IMR-90 (cell line): ENCODE data around the gene XRCC3. TPM values are rescaled to one million over a fixed set of nuclear protein-coding genes. Genes with fewer than 3 reads are reported as not detected.

Experiments
- ATAC-seq: fragments of 200-7000 bp; cut with Tn5 transposase; 2 replicates; pipeline ENCODE4 v1.9.1; 2020; ENCODE audit warnings: low read depth, mild to moderate bottlenecking, moderate library complexity
- BruUV-seq: library from RNA; stranded (reverse); fragments of 400-500 nt; replicated peaks from 2 replicates; lab custom pipeline; 2021; lab: Mats Ljungman, UMichigan
- CTCF ChIA-PET: fragments of 300-600 bp; formaldehyde crosslinking; extraction: SDS; loops from one replicate; lab custom pipeline; 2021; ENCODE audit warnings: antibody characterized with exemption; lab: Yijun Ruan, JAX
- POLR2A ChIA-PET: fragments of 300-600 bp; sonication (Branson Sonifier 250); formaldehyde crosslinking; loops from one replicate; lab custom pipeline; 2022; ENCODE audit warnings: antibody characterized with exemption; ENCODE audit not compliant: unreplicated experiment; lab: Charles Lee
- DNase-seq: peaks from one replicate; pipeline ENCODE4 v3.0.0; 2013
- H2AFZ ChIP-seq: replicated peaks from 2 replicates; pipeline ENCODE3; 2013; ENCODE audit warnings: low read length, mild to moderate bottlenecking; ENCODE audit not compliant: poor library complexity
- H2AK5ac ChIP-seq: 2 replicates; pipeline ENCODE4 v1.6.1; 2013; ENCODE audit warnings: low read depth, low read length, inconsistent platforms
- H2AK9ac ChIP-seq: replicated peaks from 2 replicates; pipeline ENCODE3; 2013; ENCODE audit warnings: mild to moderate bottlenecking, low read depth, low read length, moderate library complexity; ENCODE audit not compliant: poor library complexity
- H2BK120ac ChIP-seq: 2 replicates; pipeline ENCODE4 v1.6.1; 2013; ENCODE audit warnings: low read depth, low read length, inconsistent platforms
- H2BK15ac ChIP-seq: 3 replicates; pipeline ENCODE4 v1.6.1; 2013; ENCODE audit warnings: low read depth, low read length, inconsistent platforms
- H2BK20ac ChIP-seq: 2 replicates; pipeline ENCODE4 v1.6.1; 2013; ENCODE audit warnings: low read depth, mild to moderate bottlenecking, inconsistent platforms, low read length, moderate library complexity
- H2BK5ac ChIP-seq: 2 replicates; pipeline ENCODE4 v1.6.1; 2013; ENCODE audit warnings: mild to moderate bottlenecking, low read depth, low read length, inconsistent platforms; ENCODE audit not compliant: poor library complexity, severe bottlenecking
- H3K14ac ChIP-seq: replicated peaks from 2 replicates; pipeline ENCODE4 v1.6.1; 2013; ENCODE audit warnings: low read depth, low read length, inconsistent platforms
- H3K18ac ChIP-seq: 2 replicates; pipeline ENCODE4 v1.6.1; 2013; ENCODE audit warnings: low read depth, low read length, control low read depth
- H3K23ac ChIP-seq: 2 replicates; pipeline ENCODE4 v1.6.1; 2013; ENCODE audit warnings: low read depth, low read length, inconsistent platforms
- H3K27ac ChIP-seq: 2 replicates; pipeline ENCODE4 v1.5.1; 2013; ENCODE audit warnings: mild to moderate bottlenecking, control low read depth, low read length; ENCODE audit not compliant: insufficient read depth
- H3K27me3 ChIP-seq: 2 replicates; pipeline ENCODE4 v1.6.1; 2013; ENCODE audit warnings: low read length; ENCODE audit not compliant: control insufficient read depth, insufficient read depth
- H3K36me3 ChIP-seq: 2 replicates; pipeline ENCODE4 v1.6.1; 2013; ENCODE audit warnings: low read length, mixed read lengths; ENCODE audit not compliant: control insufficient read depth, insufficient read depth
- H3K4ac ChIP-seq: 2 replicates; pipeline ENCODE4 v1.6.1; 2013; ENCODE audit warnings: low read depth, low read length, inconsistent platforms
- H3K4me1 ChIP-seq: 2 replicates; pipeline ENCODE4 v1.6.1; 2013; ENCODE audit warnings: low read length, mixed read lengths; ENCODE audit not compliant: control insufficient read depth, insufficient read depth
- H3K4me2 ChIP-seq: 2 replicates; pipeline ENCODE4 v1.6.1; 2013; ENCODE audit warnings: low read depth, mild to moderate bottlenecking, control low read depth, low read length, moderate library complexity
- H3K4me3 ChIP-seq: 2 replicates; pipeline ENCODE4 v1.5.1; 2013; ENCODE audit warnings: low read depth, mild to moderate bottlenecking, control low read depth, low read length, moderate library complexity; ENCODE audit not compliant: insufficient read depth
- H3K56ac ChIP-seq: 2 replicates; pipeline ENCODE4 v1.6.1; 2013; ENCODE audit warnings: low read length, inconsistent platforms; ENCODE audit not compliant: insufficient read depth; ENCODE audit errors: extremely low read depth
- H3K79me1 ChIP-seq, 2 experiments: 2 replicates each; pipeline ENCODE4 v1.6.1; 2013; ENCODE audit warnings: low read length in 2 of 2, inconsistent platforms in 1 of 2, low read depth in 1 of 2
- H3K9ac ChIP-seq: 2 replicates; pipeline ENCODE4 v1.6.1; 2013; ENCODE audit warnings: low read depth, low read length, control low read depth
- H3K9me1 ChIP-seq: 2 replicates; pipeline ENCODE4 v1.6.1; 2013; ENCODE audit warnings: low read length, inconsistent platforms; ENCODE audit not compliant: insufficient read depth
- H3K9me3 ChIP-seq: 2 replicates; pipeline ENCODE4 v1.6.1; 2013; ENCODE audit warnings: low read length; ENCODE audit not compliant: control insufficient read depth, insufficient read depth
- H4K20me1 ChIP-seq: 2 replicates; pipeline ENCODE4 v1.6.1; 2013; ENCODE audit warnings: low read length, inconsistent platforms; ENCODE audit not compliant: insufficient read depth
- H4K5ac ChIP-seq: 2 replicates; pipeline ENCODE4 v1.6.1; 2013; ENCODE audit warnings: mild to moderate bottlenecking, low read depth, low read length, control low read depth
- H4K8ac ChIP-seq, 2 experiments: 2 replicates each; pipeline ENCODE4 v1.6.1; 2013; ENCODE audit warnings: low read depth in 2 of 2, low read length in 2 of 2, control low read depth in 1 of 2, inconsistent platforms in 1 of 2
- H4K91ac ChIP-seq: 2 replicates; pipeline ENCODE4 v1.6.1; 2013; ENCODE audit warnings: low read depth, low read length, inconsistent platforms; ENCODE audit not compliant: insufficient read depth
- CEBPB ChIP-seq: IDR thresholded peaks from 2 replicates; pipeline ENCODE4 v1.6.1; 2012; ENCODE audit warnings: low read depth, low read length, improper control_type of control experiment
- CTCF ChIP-seq: conservative IDR thresholded peaks from 2 replicates; pipeline ENCODE4 v1.5.1; 2012; ENCODE audit warnings: mild to moderate bottlenecking, low read depth, low read length, improper control_type of control experiment
- POLR2A ChIP-seq: IDR thresholded peaks from 2 replicates; pipeline ENCODE4 v1.6.1; 2012; ENCODE audit warnings: mild to moderate bottlenecking, low read depth, low read length
- RCOR1 ChIP-seq: IDR thresholded peaks from 2 replicates; pipeline ENCODE4 v1.6.1; 2012; ENCODE audit warnings: mild to moderate bottlenecking, low read length, improper control_type of control experiment; ENCODE audit not compliant: insufficient replicate concordance
- USF2 ChIP-seq: fragments of 150-350 bp; IDR thresholded peaks from 2 replicates; pipeline ENCODE4 v1.6.1; 2017; ENCODE audit warnings: mild to moderate bottlenecking, antibody characterized with exemption, low read length, low read depth
- WGBS, 2 experiments: methylation state at CpG; one replicate each; pipeline versions ENCODE4 v1.1.5 to v1.1.7; 2013; ENCODE audit warnings: missing lambda C conversion rate in 2 of 2; ENCODE audit not compliant: insufficient read length in 1 of 2; ENCODE audit errors: extremely low coverage in 2 of 2; 5-methylcytosine and 5-hydroxymethylcytosine counted together
- dilution Hi-C: fragments of 300-500 bp; cut with HindIII; formaldehyde crosslinking; loops from one replicate; pipeline ENCODE4 v1.14.3; 2018; ENCODE audit warnings: low sequenced_read_pairs; ENCODE audit not compliant: unreplicated experiment
- in situ Hi-C: fragments of 300-500 bp; cut with MboI; formaldehyde crosslinking; loops from 3 replicates; pipeline ENCODE4 v1.14.3; 2019; ENCODE audit warnings: low sequenced_read_pairs, inconsistent platforms, mixed read lengths
- intact Hi-C: fragments of 100-400 bp; cut with micrococcal nuclease; formaldehyde crosslinking; loops from 2 replicates; pipeline ENCODE4 v1.10.0; 2022
- polyA plus RNA-seq, 3 experiments: library from polyadenylated mRNA; depleted of rRNA; stranded (reverse); fragments of >200 nt; gene quantifications; 2 replicates each; pipeline ENCODE4 v1.2.3, GENCODE V29; 2012; ENCODE audit warnings: low replicate concordance in 1 of 3
- total RNA-seq: library from RNA; depleted of rRNA; stranded (reverse); fragments of >200 nt; gene quantifications from 2 replicates; pipeline ENCODE4 v1.2.3, GENCODE V29; 2012

The XRCC3 gene
- total and polyA plus RNA-seq, 2 of the 4 experiments (the other 2 are of a cell fraction): 8.1 to 9.5 TPM

- H3K36me3 ChIP-seq: peaks cover 55% of the 10 kb centered on the region
- POLR2A ChIA-PET: no interaction called here
- no peak overlapping the region for H2AFZ ChIP-seq
- H3K79me1 ChIP-seq: peaks cover 40 to 75% of the 10 kb centered on the region in 2 experiments
- H3K56ac ChIP-seq: no peak overlapping the region
- H4K91ac ChIP-seq: 0 out of 2 replicates have a peak overlapping the region, but pooled peaks have one; percentile 25
- peaks cover 10% of the 10 kb centered on the region; the same call in 1 of the 2 replicates for H3K9me1 ChIP-seq
- no TSS peak for BruUV-seq
- H2AK5ac ChIP-seq: no peak overlapping the region
- dilution Hi-C loops: no loop called here
- H3K4me3 ChIP-seq: no peak overlapping the region
- H2BK15ac ChIP-seq: no peak overlapping the region
- H3K23ac ChIP-seq: no peak overlapping the region
- no peak overlapping the region for H3K27ac ChIP-seq
- no peak overlapping the region for H2AK9ac ChIP-seq
- intact Hi-C loops: no loop called here
- H3K27me3 ChIP-seq: no peaks in the 10 kb centered on the region
- H2BK120ac ChIP-seq: no peak overlapping the region
- ATAC-seq: no peak
- TF ChIP-seq POLR2A (no peak), RCOR1 (no peak), USF2 (no peak), CTCF (no peak), CEBPB (no peak)
- DNase-seq: no peak
- peaks cover 49% of the 10 kb centered on the region for H4K20me1 ChIP-seq
- H4K8ac ChIP-seq: no peak overlapping the region
- no peak overlapping the region for H4K5ac ChIP-seq
- H2BK5ac ChIP-seq: no peak overlapping the region
- no peak overlapping the region for H3K4ac ChIP-seq
- no peaks in the 10 kb centered on the region for H3K9me3 ChIP-seq
- no peak overlapping the region for H3K4me2 ChIP-seq
- 84 to 100% methylated on average over 5 to 9 of the region's 16 CpGs for WGBS, 2 experiments
- H3K4me1 ChIP-seq: peaks cover 6% of the 10 kb centered on the region
- no peak overlapping the region for H3K18ac ChIP-seq
- H2BK20ac ChIP-seq: no peak overlapping the region
- H3K9ac ChIP-seq: no peak overlapping the region
- in situ Hi-C loops: loop anchor here (10.0 kb wide), 1 partner anchor 114 kb away; no protein-coding TSS in a partner anchor
- no peak overlapping the region for H3K14ac ChIP-seq
- CTCF ChIA-PET: no interaction called here
Observed at GRCh38 chr14:103688906-103689902, 26.0 kb downstream of the XRCC3 start.
